SK-N-SH (cell line): ENCODE data around the gene LMAN2. TPM values are rescaled to one million over a fixed set of nuclear protein-coding genes. Genes with fewer than 3 reads are reported as not detected.

Experiments
- CTCF ChIA-PET: fragments of 300-600, 350-600 bp; formaldehyde crosslinking; extraction: SDS; loops from one replicate; lab custom pipeline; 2021; lab: Yijun Ruan, JAX
- POLR2A ChIA-PET: fragments of 350-600 bp; sonication (Branson Sonifier 250); formaldehyde crosslinking; extraction: SDS; loops from one replicate; lab custom pipeline; 2020; ENCODE audit warnings: antibody characterized with exemption, inconsistent platforms; lab: Yijun Ruan, JAX
- DNase-seq: peaks from one replicate; pipeline ENCODE4 v3.0.0; 2012
- H2AFZ ChIP-seq: fragments of 200-600 bp; sonication (generic); 2 replicates; pipeline ENCODE4 v1.8.1; 2016; ENCODE audit warnings: antibody characterized with exemption, mild to moderate bottlenecking, low read depth
- H3F3A ChIP-seq: fragments of 200-600 bp; sonication (generic); replicated peaks from 2 replicates; pipeline ENCODE3; 2016; ENCODE audit warnings: antibody characterized with exemption, mild to moderate bottlenecking; ENCODE audit not compliant: insufficient read depth
- H3K27ac ChIP-seq, 2 experiments: fragments of 200-500 bp in 1 of 2; fragments of 200-600 bp in 1 of 2; sonication (Bioruptor generic) in 1 of 2; sonication (generic), shearing (Covaris generic) in 1 of 2; 2 replicates each; pipeline versions ENCODE4 v1.5.1 to v1.6.1; 2014 to 2016; ENCODE audit warnings: low read depth in 2 of 2, inconsistent platforms in 1 of 2, low read length in 1 of 2, mild to moderate bottlenecking in 1 of 2, mixed read lengths in 1 of 2
- H3K27me3 ChIP-seq: fragments of 200-600 bp; sonication (generic), shearing (Covaris generic); 2 replicates; pipeline ENCODE4 v1.6.1; 2016; ENCODE audit warnings: mixed run types; ENCODE audit not compliant: insufficient read depth
- H3K36me3 ChIP-seq, 2 experiments: fragments of 200-500 bp in 1 of 2; fragments of 200-600 bp in 1 of 2; sonication (Bioruptor generic) in 1 of 2; sonication (generic) in 1 of 2; replicated peaks in 1 of 2; 2 replicates each; pipeline versions ENCODE3 to v1.5.1; 2014 to 2016; ENCODE audit warnings: low read length in 1 of 2, mild to moderate bottlenecking in 1 of 2; ENCODE audit not compliant: insufficient read depth in 2 of 2, control insufficient read depth in 1 of 2
- H3K4me1 ChIP-seq, 2 experiments: fragments of 200-500 bp in 1 of 2; fragments of 200-600 bp in 1 of 2; sonication (Bioruptor generic) in 1 of 2; sonication (generic), shearing (Covaris generic) in 1 of 2; 2 replicates each; pipeline versions ENCODE4 v1.5.1 to v1.6.1; 2014 to 2016; ENCODE audit warnings: low read depth in 1 of 2, low read length in 1 of 2, mixed run types in 1 of 2; ENCODE audit not compliant: insufficient read depth in 2 of 2, control insufficient read depth in 1 of 2
- H3K4me2 ChIP-seq: fragments of 200-600 bp; sonication (generic), shearing (Covaris generic); 2 replicates; pipeline ENCODE4 v1.6.1; 2017; ENCODE audit warnings: mixed run types
- H3K4me3 ChIP-seq, 2 experiments: fragments of 200-500 bp in 1 of 2; fragments of 200-600 bp in 1 of 2; sonication (Bioruptor generic) in 1 of 2; sonication (generic), shearing (Covaris generic) in 1 of 2; 2 replicates each; pipeline versions ENCODE4 v1.5.1 to v1.8.1; 2014 to 2016; ENCODE audit warnings: low read depth in 2 of 2, inconsistent platforms in 1 of 2, low read length in 1 of 2, mild to moderate bottlenecking in 1 of 2, mixed read lengths in 1 of 2, moderate library complexity in 1 of 2
- H3K79me2 ChIP-seq: fragments of 200-600 bp; sonication (generic); 2 replicates; pipeline ENCODE4 v1.8.1; 2017; ENCODE audit warnings: mild to moderate bottlenecking; ENCODE audit not compliant: insufficient read depth
- H3K9ac ChIP-seq: fragments of 200-600 bp; sonication (generic); 2 replicates; pipeline ENCODE4 v1.6.1; 2017; ENCODE audit warnings: mixed run types
- H3K9me2 ChIP-seq: fragments of 200-600 bp; sonication (generic); 2 replicates; pipeline ENCODE4 v1.6.1; 2017; ENCODE audit warnings: mixed run types
- H3K9me3 ChIP-seq: fragments of 200-600 bp; sonication (generic); 2 replicates; pipeline ENCODE4 v1.6.1; 2017; ENCODE audit warnings: mixed run types, mild to moderate bottlenecking, moderate library complexity
- H4K20me1 ChIP-seq: fragments of 200-600 bp; sonication (generic); 2 replicates; pipeline ENCODE4 v1.6.1; 2017; ENCODE audit warnings: mild to moderate bottlenecking, mixed run types; ENCODE audit not compliant: insufficient read depth
- CHD2 ChIP-seq: fragments of 150-350 bp; IDR thresholded peaks from 2 replicates; pipeline ENCODE4 v1.6.1; 2018; ENCODE audit warnings: low read length; ENCODE audit not compliant: partially characterized antibody
- CTCF ChIP-seq: fragments of 200-600 bp; sonication (generic); IDR thresholded peaks from 2 replicates; pipeline ENCODE4 v1.6.1; 2017; ENCODE audit warnings: antibody characterized with exemption, mild to moderate bottlenecking, moderate library complexity
- ELF1 ChIP-seq: IDR thresholded peaks from 2 replicates; pipeline ENCODE4 v1.4.0; 2012
- EP300 ChIP-seq, 2 experiments: IDR thresholded peaks; 2 replicates each; pipeline versions ENCODE4 v1.4.0 to v1.6.1; 2012; ENCODE audit warnings: borderline replicate concordance in 1 of 2, low read depth in 1 of 2, low read length in 1 of 2
- FOXM1 ChIP-seq: IDR thresholded peaks from 2 replicates; pipeline ENCODE4 v1.4.0; 2012; ENCODE audit warnings: low read depth, mild to moderate bottlenecking
- IRF3 ChIP-seq: fragments of 150-350 bp; IDR thresholded peaks from 2 replicates; pipeline ENCODE4 v1.6.1; 2016; ENCODE audit warnings: mild to moderate bottlenecking, low read depth, low read length
- MEF2A ChIP-seq: IDR thresholded peaks from 2 replicates; pipeline ENCODE4 v1.4.0; 2012; ENCODE audit warnings: low read depth, borderline replicate concordance
- MXI1 ChIP-seq: IDR thresholded peaks from 2 replicates; pipeline ENCODE4 v1.6.1; 2012; ENCODE audit warnings: mild to moderate bottlenecking, low read depth, low read length, improper control_type of control experiment
- NRF1 ChIP-seq: IDR thresholded peaks from 2 replicates; pipeline ENCODE4 v1.6.1; 2012; ENCODE audit warnings: low read depth, mild to moderate bottlenecking, low read length
- RAD21 ChIP-seq: IDR thresholded peaks from 2 replicates; pipeline ENCODE4 v1.6.1; 2012; ENCODE audit warnings: mild to moderate bottlenecking, low read length
- RCOR1 ChIP-seq: fragments of 150-350 bp; IDR thresholded peaks from 2 replicates; pipeline ENCODE4 v1.6.1; 2017; ENCODE audit warnings: antibody characterized with exemption, low read length
- REST ChIP-seq: IDR thresholded peaks from 2 replicates; pipeline ENCODE4 v1.6.1; 2012; ENCODE audit warnings: mild to moderate bottlenecking, low read depth, low read length, moderate library complexity
- RXRA ChIP-seq: IDR thresholded peaks from 2 replicates; pipeline ENCODE4 v1.4.0; 2012; ENCODE audit warnings: low read depth, mild to moderate bottlenecking, borderline replicate concordance
- SMC3 ChIP-seq: IDR thresholded peaks from 2 replicates; pipeline ENCODE4 v1.6.1; 2012; ENCODE audit warnings: low read depth, low read length, improper control_type of control experiment
- TAF1 ChIP-seq: IDR thresholded peaks from 2 replicates; pipeline ENCODE4 v1.6.1; 2012; ENCODE audit warnings: low read depth, mild to moderate bottlenecking, low read length, moderate library complexity, borderline replicate concordance
- TCF12 ChIP-seq: IDR thresholded peaks from 2 replicates; pipeline ENCODE4 v1.4.0; 2012
- TEAD4 ChIP-seq: IDR thresholded peaks from 2 replicates; pipeline ENCODE4 v1.4.0; 2012; ENCODE audit warnings: mild to moderate bottlenecking, borderline replicate concordance; ENCODE audit not compliant: insufficient read depth
- YY1 ChIP-seq: IDR thresholded peaks from 2 replicates; pipeline ENCODE4 v1.4.0; 2012; ENCODE audit warnings: low read depth, mild to moderate bottlenecking
- WGBS: methylation state at CpG from one replicate; pipeline ENCODE4 v1.1.6; 2017; ENCODE audit warnings: low lambda C conversion rate; 5-methylcytosine and 5-hydroxymethylcytosine counted together
- polyA plus RNA-seq, 3 experiments: library from polyadenylated mRNA; depleted of rRNA; stranded (reverse); fragments of >200 nt; gene quantifications; 2 replicates each; pipeline ENCODE4 v1.2.3, GENCODE V29; 2012

Gene LMAN2
- polyA plus RNA-seq, 1 of the 3 experiments (the other 2 are of a cell fraction) = 500 TPM

GRCh38 chr5:177397875-177398390 is 46.5 kb upstream of the LMAN2 start:
- no peak overlapping the region for H3K4me2 ChIP-seq
- no peaks in the 10 kb centered on the region for H3K27me3 ChIP-seq
- no peaks in the 10 kb centered on the region for H3K79me2 ChIP-seq
- H4K20me1 ChIP-seq = no peaks in the 10 kb centered on the region
- no peak overlapping the region for H3K27ac ChIP-seq
- H3K9me2 ChIP-seq = no peaks in the 10 kb centered on the region
- H2AFZ ChIP-seq = no peak overlapping the region
- no peak overlapping the region for H3K9ac ChIP-seq
- WGBS = 57% methylated on average over 4 of the region's 16 CpGs
- POLR2A ChIA-PET = no interaction called here
- TF ChIP-seq RXRA (no peak), NRF1 (no peak), YY1 (no peak), RAD21 (no peak), EP300 (IDR thresholded peaks at IDR 0.05; ENCODE audit: borderline replicate concordance in 1 of 2, low read depth in 1 of 2, low read length in 1 of 2) (no peak), TEAD4 (no peak), ELF1 (no peak), TAF1 (no peak), REST (no peak), IRF3 (no peak)
- no peak overlapping the region for H3K4me3 ChIP-seq
- peaks cover 0 to 10% of the 10 kb centered on the region in 2 experiments; a peak in 1 of 4 replicates for H3K4me1 ChIP-seq
- CTCF ChIA-PET = interaction anchor here (1.0 to 12.2 kb wide), 3 partner anchors 8 to 79 kb away, joined by 3 to 318 read pairs (median 4); partner anchors contain the start of gene PRR7
- no peaks in the 10 kb centered on the region for H3K36me3 ChIP-seq
- H3F3A ChIP-seq = peaks cover 8% of the 10 kb centered on the region
- H3K9me3 ChIP-seq = no peaks in the 10 kb centered on the region
- peak; percentile 20 for DNase-seq

GRCh38 chr5:177396807-177397206 is 45.3 kb upstream of the LMAN2 start:
- WGBS = 86% methylated on average over 7 of the region's 10 CpGs
- H3K79me2 ChIP-seq = no peaks in the 10 kb centered on the region
- H3K27me3 ChIP-seq = no peaks in the 10 kb centered on the region
- no peaks in the 10 kb centered on the region for H3K4me1 ChIP-seq
- no peak overlapping the region for H2AFZ ChIP-seq
- POLR2A ChIA-PET = no interaction called here
- peak; percentile 9 for DNase-seq
- H4K20me1 ChIP-seq = no peaks in the 10 kb centered on the region
- H3K9ac ChIP-seq = no peak overlapping the region
- peaks cover 5% of the 10 kb centered on the region for H3F3A ChIP-seq
- no peaks in the 10 kb centered on the region for H3K9me3 ChIP-seq
- TF ChIP-seq FOXM1 (no peak), RCOR1 (no peak), MEF2A (no peak), REST (no peak), NRF1 (no peak), CHD2 (no peak), SMC3 (no peak), MXI1 (no peak), TCF12 (no peak), CTCF (no peak)
- H3K9me2 ChIP-seq = no peaks in the 10 kb centered on the region
- H3K4me3 ChIP-seq = no peak overlapping the region
- H3K4me2 ChIP-seq = no peak overlapping the region
- no peaks in the 10 kb centered on the region for H3K36me3 ChIP-seq
- CTCF ChIA-PET = interaction anchor here (1.0 to 12.2 kb wide), 2 partner anchors 54 to 78 kb away, joined by 3 to 318 read pairs; partner anchors contain the start of gene PRR7
- no peak overlapping the region for H3K27ac ChIP-seq
